HepG2 (cell line): ENCODE data around the gene TOMM22. TPM values are rescaled to one million over a fixed set of nuclear protein-coding genes. Genes with fewer than 3 reads are reported as not detected.
A peak's percentile ranks its signal among the peaks of the same experiment; 100 is the strongest.

ENCODE experiments used
- ATF7 ChIP-seq, 2 experiments: fragments of 450-650 bp in 1 of 2; sonication (generic) in 1 of 2; formaldehyde crosslinking in 1 of 2; IDR thresholded peaks; 2 replicates each; pipeline versions ENCODE4 v1.4.0 to v1.6.1; 2016 to 2020; ENCODE audit warnings: antibody characterized with exemption in 1 of 2, mild to moderate bottlenecking in 1 of 2, missing genetic modification reagents in 1 of 2
- CHD2 ChIP-seq: IDR thresholded peaks from 2 replicates; pipeline ENCODE4 v1.6.1; 2011; ENCODE audit warnings: low read depth, low read length, improper control_type of control experiment
- DZIP1 ChIP-seq: sonication (generic); formaldehyde crosslinking; IDR thresholded peaks from 2 replicates; pipeline ENCODE4 v1.5.0; 2020; ENCODE audit warnings: mild to moderate bottlenecking, missing genetic modification reagents
- FOXK2 ChIP-seq: fragments of 450-650 bp; IDR thresholded peaks from 2 replicates; pipeline ENCODE4 v1.6.1; 2016
- JUN ChIP-seq: sonication (generic); formaldehyde crosslinking; IDR thresholded peaks from 2 replicates; pipeline ENCODE4 v1.4.0; 2020; ENCODE audit warnings: mild to moderate bottlenecking, missing genetic modification reagents
- KLF12 ChIP-seq: sonication (generic); formaldehyde crosslinking; IDR thresholded peaks from 2 replicates; pipeline ENCODE4 v1.4.0; 2020; ENCODE audit warnings: missing genetic modification reagents, borderline replicate concordance
- KLF6 ChIP-seq: IDR thresholded peaks from 2 replicates; pipeline ENCODE4 v1.8.0; 2016; ENCODE audit warnings: missing biosample characterization, missing genetic modification reagents
- MLXIP ChIP-seq: sonication (generic); formaldehyde crosslinking; IDR thresholded peaks from 2 replicates; pipeline ENCODE4 v1.9.0; 2021; ENCODE audit warnings: missing genetic modification reagents, borderline replicate concordance
- PRDM10 ChIP-seq: sonication (generic); formaldehyde crosslinking; IDR thresholded peaks from 2 replicates; pipeline ENCODE4 v1.4.0; 2020; ENCODE audit warnings: low read depth, missing genetic modification reagents
- SIX4 ChIP-seq: sonication (generic); formaldehyde crosslinking; IDR thresholded peaks from 2 replicates; pipeline ENCODE4 v1.4.0; 2020; ENCODE audit warnings: missing genetic modification reagents
- TBX2 ChIP-seq: sonication (generic); formaldehyde crosslinking; IDR thresholded peaks from 2 replicates; pipeline ENCODE4 v1.5.0; 2020; ENCODE audit warnings: missing genetic modification reagents, mild to moderate bottlenecking, borderline replicate concordance
- TERF1 ChIP-seq: sonication (generic); formaldehyde crosslinking; IDR thresholded peaks from 2 replicates; pipeline ENCODE4 v1.8.0; 2022; ENCODE audit warnings: mild to moderate bottlenecking, missing genetic modification reagents, moderate library complexity
- THAP11 ChIP-seq: IDR thresholded peaks from 2 replicates; pipeline ENCODE4 v1.6.1; 2016; ENCODE audit warnings: missing biosample characterization, missing genetic modification reagents
- TMF1 ChIP-seq: sonication (generic); formaldehyde crosslinking; IDR thresholded peaks from 2 replicates; pipeline ENCODE4 v1.8.1; 2022; ENCODE audit warnings: low read depth, missing genetic modification reagents
- ZBTB42 ChIP-seq: sonication (generic); formaldehyde crosslinking; IDR thresholded peaks from 2 replicates; pipeline ENCODE4 v1.5.0; 2020; ENCODE audit warnings: mild to moderate bottlenecking, missing genetic modification reagents
- ZFP90 ChIP-seq: sonication (generic); formaldehyde crosslinking; IDR thresholded peaks from 2 replicates; pipeline ENCODE4 v1.8.0; 2022; ENCODE audit warnings: missing genetic modification reagents, mild to moderate bottlenecking, inconsistent platforms, borderline replicate concordance
- ZNF672 ChIP-seq: sonication (generic); formaldehyde crosslinking; IDR thresholded peaks from 2 replicates; pipeline ENCODE4 v1.8.1; 2022; ENCODE audit warnings: missing genetic modification reagents
- ZNF768 ChIP-seq: sonication (generic); formaldehyde crosslinking; IDR thresholded peaks from 2 replicates; pipeline ENCODE4 v1.4.0; 2020; ENCODE audit warnings: missing genetic modification reagents
- polyA plus RNA-seq, 8 experiments: library from polyadenylated mRNA; depleted of rRNA in 3 of 8; stranded (reverse) in 7 of 8; unstranded in 1 of 8; fragments of >200 nt; fragmentation: Illumina TruSeq in 4 of 8; extraction: Trizol in 4 of 8; gene quantifications; 2 replicates each; pipeline versions ENCODE4 v1.2.1 to v1.2.3, GENCODE V29; 2011 to 2016; ENCODE audit warnings: low read depth in 4 of 8, missing spikeins in 1 of 8, mixed read lengths in 1 of 8; ENCODE audit not compliant: insufficient read depth in 1 of 8
- total RNA-seq, 5 experiments: library from RNA; depleted of rRNA; stranded (reverse); fragments of >200 nt; fragmentation: Illumina TruSeq; extraction: Trizol; gene quantifications; 2 replicates each; pipeline ENCODE4 v1.2.3, GENCODE V29; 2016; ENCODE audit warnings: low read depth in 1 of 5

TOMM22 gene
- total and polyA plus RNA-seq, 2 of the 13 experiments (the other 11 are each of a cell fraction or from before 2014, with no cell fraction given), result 46.9 to 118 TPM

GRCh38 chr22:38705235-38706100 is 23.7 kb downstream of the TOMM22 start, which contains the start of gene GTPBP1 (continued):
- TF ChIP-seq MLXIP (CRISPR knock-in tag) (no peak), PRDM10 (CRISPR knock-in tag) (peak; percentile 64), ZBTB42 (no peak), CHD2 (peak; percentile 54; the same call in 1 of the 2 replicates), KLF6 (CRISPR knock-in tag) (no peak; the same call in 1 of the 2 replicates), DZIP1 (CRISPR knock-in tag) (no peak), TBX2 (peak; percentile 8; the same call in 1 of the 2 replicates), ZNF672 (no peak), ZNF768 (no peak), ATF7 (IDR thresholded peaks at IDR 0.05) (no peak), ATF7 (CRISPR knock-in tag; IDR thresholded peaks at IDR 0.05) (no peak), TERF1 (CRISPR knock-in tag) (no peak), KLF12 (CRISPR knock-in tag) (0 out of 2 replicates have a peak, but pooled peaks have one; percentile 9), JUN (CRISPR knock-in tag) (no peak), TMF1 (CRISPR knock-in tag) (no peak), ZFP90 (CRISPR knock-in tag) (no peak), SIX4 (CRISPR knock-in tag) (peak; percentile 52; the same call in 1 of the 2 replicates), FOXK2 (peak; percentile 92), THAP11 (CRISPR knock-in tag) (peak; percentile 6)
